ENCODE results near the gene PRR5L.

PRR5L gene, protein sequence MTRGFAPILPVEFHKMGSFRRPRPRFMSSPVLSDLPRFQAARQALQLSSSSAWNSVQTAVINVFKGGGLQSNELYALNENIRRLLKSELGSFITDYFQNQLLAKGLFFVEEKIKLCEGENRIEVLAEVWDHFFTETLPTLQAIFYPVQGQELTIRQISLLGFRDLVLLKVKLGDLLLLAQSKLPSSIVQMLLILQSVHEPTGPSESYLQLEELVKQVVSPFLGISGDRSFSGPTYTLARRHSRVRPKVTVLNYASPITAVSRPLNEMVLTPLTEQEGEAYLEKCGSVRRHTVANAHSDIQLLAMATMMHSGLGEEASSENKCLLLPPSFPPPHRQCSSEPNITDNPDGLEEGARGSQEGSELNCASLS

DNA sequence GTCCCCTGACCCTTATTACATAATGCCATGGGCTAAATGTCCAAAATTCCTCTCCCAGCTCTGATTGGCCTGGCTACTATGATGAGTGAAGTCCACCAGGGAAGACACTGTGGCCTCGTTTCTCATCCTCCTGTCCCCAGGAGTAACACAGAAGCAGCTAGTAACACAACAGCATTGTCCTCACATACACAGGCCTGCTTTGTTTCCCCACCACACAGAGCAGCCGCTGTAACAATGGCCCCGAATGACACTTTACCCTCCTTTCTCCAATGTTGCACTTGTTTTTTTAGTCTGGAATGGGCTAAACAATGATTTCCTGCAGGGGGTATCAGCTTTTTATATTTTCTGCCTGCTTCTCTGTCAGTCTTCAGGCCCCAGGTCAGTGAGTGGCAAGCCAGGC lies at the start of gene PRR5L:
Gene PRR5L (plus strand): TSS at position 363 of the 400 bp plus-strand sequence. CDS start 104,834 bp downstream, outside the sequence.
- DNase-seq, result no peak

- DNase-seq, result no peak
These were observed 48.6 kb upstream of the PRR5L start for GRCh38 chr11:36247493-36247892.

DNA sequence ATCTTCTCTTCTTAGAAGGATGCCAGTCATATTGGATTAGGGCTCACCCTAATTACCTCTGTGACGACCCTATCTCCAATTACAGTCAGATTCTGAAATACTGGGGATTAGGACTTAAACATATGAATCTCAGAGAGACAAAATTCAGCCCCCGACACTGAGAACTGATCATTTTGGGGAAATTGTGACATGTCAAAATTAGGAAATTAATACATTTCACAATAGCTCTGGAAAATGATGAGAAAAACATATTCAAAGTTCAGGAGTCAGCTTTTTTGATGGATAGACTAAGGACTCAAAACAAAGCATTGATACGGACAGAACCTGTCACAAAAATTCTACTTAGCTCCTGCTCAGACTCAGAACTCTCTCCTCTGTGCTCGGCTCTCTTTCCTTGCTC lies 47.7 kb upstream of the PRR5L start:
- DNase-seq, result no peak

DNA sequence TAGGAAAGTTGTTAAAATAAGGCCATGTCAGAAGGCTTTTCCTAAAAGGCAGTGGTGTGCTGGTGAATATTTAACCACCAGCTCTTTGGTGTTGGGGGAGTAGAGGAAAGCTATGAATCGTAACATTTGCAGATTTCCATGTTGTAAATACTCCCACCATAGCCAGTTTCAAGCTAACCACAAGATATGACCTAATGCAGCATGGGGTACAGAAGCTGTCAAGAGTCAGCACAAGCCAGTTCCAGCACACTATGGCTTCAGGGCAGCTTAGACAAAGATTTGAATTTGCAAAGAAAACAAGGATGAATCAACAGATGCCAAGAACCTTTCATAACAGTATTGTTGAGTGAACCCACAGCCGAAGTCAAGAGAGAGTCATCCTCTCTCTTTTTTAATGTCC lies 46.8 kb upstream of the PRR5L start:
- DNase-seq, result no peak

GRCh38 chr11:36251823-36252222 lies 44.3 kb upstream of the PRR5L start:
- no peak for DNase-seq

DNA sequence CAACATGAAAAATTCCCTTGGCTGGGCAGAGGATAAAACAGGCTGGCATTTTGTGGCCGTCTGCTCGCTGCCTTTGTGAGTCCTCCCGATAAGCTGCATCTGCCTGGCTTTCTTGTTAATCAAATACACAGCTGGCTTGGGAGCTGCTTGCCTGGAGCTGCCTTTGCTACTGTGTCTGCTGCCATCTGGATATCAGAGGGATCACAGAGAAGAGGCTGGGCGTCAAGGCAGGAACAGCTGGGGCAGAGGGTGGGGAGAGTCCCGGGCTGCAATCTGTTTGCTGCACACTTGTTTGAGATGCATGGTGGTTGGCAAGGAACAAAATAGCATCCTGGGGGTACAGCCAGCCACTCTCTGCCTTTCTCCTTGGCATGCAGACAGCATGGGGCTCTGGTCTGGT lies 42.9 kb upstream of the PRR5L start:
- no peak for DNase-seq

DNA sequence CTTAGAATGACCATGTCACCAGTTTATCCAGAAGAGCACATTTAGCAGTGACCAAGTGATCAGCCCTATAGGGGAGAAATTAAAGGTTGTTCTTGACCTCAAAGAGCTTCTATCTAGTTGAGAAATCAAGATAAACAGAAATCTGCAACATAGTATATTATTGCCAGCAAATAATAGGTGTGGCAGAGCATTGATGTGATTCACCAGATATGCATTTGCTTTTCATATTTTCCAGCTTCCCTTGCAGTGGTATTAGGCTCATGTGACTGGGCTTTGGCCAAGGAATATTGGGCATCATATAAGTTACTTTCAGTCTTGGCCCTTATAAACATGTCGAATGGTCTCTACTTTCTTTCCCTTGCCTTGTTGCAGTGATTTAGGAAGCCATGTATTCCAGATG lies 41.4 kb upstream of the PRR5L start:
- DNase-seq, result no peak

GRCh38 chr11:36257351-36257750 lies 38.7 kb upstream of the PRR5L start:
- DNase-seq, result no peak

DNA sequence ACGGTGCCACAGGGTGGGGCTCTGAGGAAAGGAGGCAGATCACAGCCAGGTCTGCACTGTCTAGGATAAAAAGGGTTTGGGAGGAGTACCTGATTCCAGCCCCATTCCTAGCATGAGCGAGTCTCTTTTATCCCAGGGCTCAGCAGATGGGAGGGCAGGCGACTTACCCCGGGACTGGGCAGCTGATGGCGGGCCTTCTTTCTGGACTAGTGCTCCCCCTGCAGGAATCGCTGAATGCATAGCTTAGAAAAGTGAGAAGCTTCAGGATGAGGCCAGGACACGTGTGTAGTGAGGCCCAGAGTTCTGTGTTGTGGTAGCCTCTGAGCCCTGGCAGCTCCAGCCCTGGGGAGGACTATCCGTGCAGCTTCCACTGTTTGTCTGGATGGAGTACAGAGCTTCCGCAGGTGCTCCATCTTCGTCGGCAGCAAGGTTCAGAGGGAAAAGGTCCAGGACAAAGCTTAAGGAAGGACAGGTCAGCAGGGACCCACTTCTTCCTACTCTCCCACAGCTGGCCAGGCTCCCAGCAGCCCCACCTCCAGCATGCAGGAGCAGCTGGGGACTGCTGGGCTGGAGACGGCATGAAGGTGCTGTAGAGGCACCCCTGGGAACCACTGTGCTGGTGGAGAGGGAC lies 37.2 kb upstream of the PRR5L start:
- no peak for DNase-seq

DNA sequence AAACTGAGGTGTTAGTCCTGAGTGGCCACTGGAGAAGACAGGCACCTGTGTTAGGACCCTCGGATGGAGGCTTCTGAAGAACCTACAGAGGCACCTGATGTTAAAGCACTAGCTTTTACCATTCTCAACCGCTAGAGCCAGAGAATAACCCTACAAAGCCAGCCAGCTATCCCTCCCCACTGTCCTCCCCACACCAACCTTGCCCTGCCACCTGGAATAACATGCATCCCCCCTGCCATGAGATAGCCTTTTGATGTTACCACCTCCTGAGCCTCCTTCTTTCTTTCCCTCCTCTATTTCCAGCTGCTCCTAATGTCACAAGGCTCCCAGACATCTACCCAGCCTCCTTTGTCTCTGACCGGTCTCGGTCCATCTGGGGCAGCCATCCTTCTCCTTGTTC lies 35.0 kb upstream of the PRR5L start:
- DNase-seq, result no peak

GRCh38 chr11:36264011-36264972 lies 31.8 kb upstream of the PRR5L start:
- DNase-seq, result no peak

GRCh38 chr11:36264973-36265344 lies 31.1 kb upstream of the PRR5L start:
- DNase-seq, result no peak

GRCh38 chr11:36265793-36266628 lies 30.1 kb upstream of the PRR5L start:
- DNase-seq, result no peak

- no peak for DNase-seq
These were observed 29.3 kb upstream of the PRR5L start for GRCh38 chr11:36266767-36267166.

- DNase-seq, result no peak
These were observed 27.6 kb upstream of the PRR5L start for GRCh38 chr11:36268337-36268985.

DNA sequence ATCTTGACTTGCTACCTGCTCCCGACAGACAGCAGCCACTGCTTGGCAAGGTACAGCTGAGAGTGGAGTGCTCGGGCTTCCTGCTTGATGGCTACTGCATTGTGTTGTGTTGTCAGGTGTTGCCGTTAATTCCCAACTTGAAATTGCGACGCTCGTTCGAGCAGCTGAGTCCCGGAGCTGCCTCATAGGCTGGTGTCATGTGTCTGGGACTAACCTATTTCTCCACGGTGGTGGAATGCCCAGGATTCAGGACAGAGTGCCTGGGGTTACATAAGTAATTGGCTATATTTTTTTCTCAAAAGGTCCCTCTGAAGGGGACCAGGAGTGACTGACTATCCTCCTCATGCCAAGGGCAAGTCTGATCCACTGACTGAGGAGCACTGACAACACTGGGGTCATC lies 25.4 kb upstream of the PRR5L start:
- DNase-seq, result no peak

GRCh38 chr11:36271794-36272407 lies 24.2 kb upstream of the PRR5L start:
- DNase-seq, result no peak

GRCh38 chr11:36273110-36273509 lies 23.0 kb upstream of the PRR5L start:
- no peak for DNase-seq

DNA sequence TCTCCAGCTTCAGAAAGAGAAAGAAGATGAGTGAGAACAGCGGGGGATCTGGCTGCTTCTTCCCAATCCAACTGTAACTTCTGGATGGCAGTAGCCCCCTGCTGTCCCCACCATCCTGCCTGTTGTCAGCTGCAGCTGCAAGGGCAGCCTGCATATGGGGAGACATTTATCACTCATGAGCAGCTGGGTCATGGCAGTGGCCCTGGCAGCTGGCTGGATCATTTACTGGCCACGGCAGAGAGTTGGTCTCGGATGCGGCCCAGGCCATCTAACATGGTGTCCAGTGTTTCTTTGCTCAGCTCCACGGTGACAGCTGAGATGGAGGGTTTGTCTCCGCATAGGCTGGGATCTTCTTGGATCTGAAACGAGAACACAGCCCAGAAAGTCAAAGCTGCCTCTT lies 21.7 kb upstream of the PRR5L start:
- no peak for DNase-seq

- no peak for DNase-seq
These were observed 17.4 kb upstream of the PRR5L start for GRCh38 chr11:36278531-36279282.

GRCh38 chr11:36280531-36280930 lies 15.6 kb upstream of the PRR5L start:
- no peak for DNase-seq

Measured in cortex of kidney (tissue), 1 donor.